Ishikawa (cell line): ENCODE data around the gene SLC39A10.

Source experiments
- CEBPB ChIP-seq: IDR thresholded peaks from 2 replicates; pipeline ENCODE4 v1.6.1; 2012
- NFIC ChIP-seq: IDR thresholded peaks from 2 replicates; pipeline ENCODE4 v1.6.1; 2012

DNA sequence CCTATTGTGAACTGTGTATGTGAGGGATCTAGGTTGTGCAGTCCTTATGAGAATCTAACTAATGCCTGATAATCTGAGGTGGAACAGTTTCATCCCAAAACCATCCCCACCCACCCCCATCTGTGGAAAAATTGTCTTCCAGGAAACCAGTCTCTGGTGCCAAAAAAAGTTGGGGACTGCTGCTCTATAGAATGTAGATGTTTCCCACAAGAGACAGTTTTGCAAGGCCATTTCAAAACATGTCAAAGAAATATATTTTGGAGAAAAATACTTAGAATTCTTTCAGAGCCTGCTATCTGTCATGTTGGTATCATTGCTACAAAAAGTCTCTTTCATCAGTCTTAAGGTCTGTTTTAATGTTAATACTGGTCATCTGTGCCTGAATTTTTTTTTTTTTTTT, 4.1 kb upstream of the SLC39A10 start:
- TF ChIP-seq CEBPB (no peak), NFIC (no peak)
